ENCODE data around the gene SEPTIN1. TPM values are rescaled to one million over a fixed set of nuclear protein-coding genes. Genes with fewer than 3 reads are reported as not detected.
"Not testable (repeated sequence)": the region's sequence is repeated elsewhere in the genome, so short reads cannot be mapped to it uniquely, and the experiment has no call there.

SEPTIN1 gene
- total and polyA plus RNA-seq, 2 of the 13 experiments (the other 11 are each of a cell fraction or from before 2014, with no cell fraction given) = 0.18 to 0.67 TPM

- H2AFZ ChIP-seq (ENCODE audit: low read length); H4K20me1 ChIP-seq (ENCODE audit: insufficient read depth, low read length); H3K9ac ChIP-seq (ENCODE audit: insufficient read depth, low read depth, low read length); DNase-seq (ENCODE audit: low spot score); H3K27me3 ChIP-seq (ENCODE audit: control insufficient read depth in 1 of 2, insufficient read depth in 2 of 2, low read length in 2 of 2); H3K4me3 ChIP-seq (replicated peaks in 1 of 3; ENCODE audit: insufficient read depth in 1 of 3, low read depth in 2 of 3, low read length in 3 of 3); FAIRE-seq; ATAC-seq; CTCF ChIA-PET (ENCODE audit: low intra/inter-chr PET ratio, low total read pairs); BruUV-seq (replicated peaks); H3K27ac ChIP-seq (ENCODE audit: extremely low read length, insufficient read depth, low read length); H3K4me2 ChIP-seq (ENCODE audit: low read depth, low read length); intact Hi-C loops (cut with micrococcal nuclease; ENCODE audit: unreplicated experiment); H3K9me3 ChIP-seq (ENCODE audit: low read length): not testable (repeated sequence)
- Histone ChIP-seq H3K4me1 (ENCODE audit: insufficient read depth, low read length) (peaks cover 26% of the 10 kb centered on the region), H3K36me3 (replicated peaks in 1 of 2; ENCODE audit: control insufficient read depth in 1 of 2, insufficient read depth in 2 of 2, low read length in 2 of 2) (peaks cover 12 to 37% of the 10 kb centered on the region in 2 experiments; a peak in 4 of 5 replicates), H3K79me2 (ENCODE audit: insufficient read depth, low read length) (peaks cover 12% of the 10 kb centered on the region)
- peak; percentile 42; the same call in 1 of the 2 replicates for TF ChIP-seq CEBPB (IDR thresholded peaks at IDR 0.05; ENCODE audit: borderline replicate concordance, low read depth, low read length)
- in situ Hi-C loops (cut with HindIII; ENCODE audit: extremely low pct_ligation_motif_present, low pct_unique_long_range_greater_than_20kb) = loop anchor here (25.0 kb wide), 1 partner anchor 756 kb away; no protein-coding TSS in a partner anchor
- POLR2A ChIA-PET = interaction anchor here (0.7 to 2.1 kb wide), 3 partner anchors 8 to 277 kb away, joined by 4 to 7 read pairs (median 7); partner anchors contain the start of gene CD2BP2
- WGBS (ENCODE audit: low lambda C conversion rate) = 90% methylated on average over 11 of the region's 11 CpGs
Observed at GRCh38 chr16:30343491-30343820, 38.9 kb downstream of the SEPTIN1 start.

GRCh38 chr16:30342751-30343490 is 39.4 kb downstream of the SEPTIN1 start:
- intact Hi-C loops (cut with micrococcal nuclease; ENCODE audit: unreplicated experiment) = no loop called here
- Histone ChIP-seq H2AFZ (ENCODE audit: low read length) (no peak overlapping the region), H3K4me3 (replicated peaks in 1 of 3; ENCODE audit: insufficient read depth in 1 of 3, low read depth in 2 of 3, low read length in 3 of 3) (no peak overlapping the region), H3K79me2 (ENCODE audit: insufficient read depth, low read length) (peaks cover 14% of the 10 kb centered on the region), H3K9ac (ENCODE audit: insufficient read depth, low read depth, low read length) (no peak overlapping the region), H3K4me1 (ENCODE audit: insufficient read depth, low read length) (peaks cover 31% of the 10 kb centered on the region), H3K27me3 (ENCODE audit: control insufficient read depth in 1 of 2, insufficient read depth in 2 of 2, low read length in 2 of 2) (no peaks in the 10 kb centered on the region; a peak in 1 of 5 replicates), H3K36me3 (replicated peaks in 1 of 2; ENCODE audit: control insufficient read depth in 1 of 2, insufficient read depth in 2 of 2, low read length in 2 of 2) (peaks cover 12 to 35% of the 10 kb centered on the region in 2 experiments; a peak in 4 of 5 replicates), H4K20me1 (ENCODE audit: insufficient read depth, low read length) (no peaks in the 10 kb centered on the region), H3K9me3 (ENCODE audit: low read length) (no peaks in the 10 kb centered on the region), H3K4me2 (ENCODE audit: low read depth, low read length) (no peak overlapping the region), H3K27ac (ENCODE audit: extremely low read length, insufficient read depth, low read length) (no peak overlapping the region)
- in situ Hi-C loops (cut with HindIII; ENCODE audit: extremely low pct_ligation_motif_present, low pct_unique_long_range_greater_than_20kb) = loop anchor here (25.0 kb wide), 1 partner anchor 756 kb away; no protein-coding TSS in a partner anchor
- POLR2A ChIA-PET = interaction anchor here (0.7 to 2.1 kb wide), 4 partner anchors 7 to 316 kb away, joined by 3 to 7 read pairs (median 5); partner anchors contain the start of gene CD2BP2
- FAIRE-seq (no peak), ATAC-seq (no peak), DNase-seq (ENCODE audit: low spot score) (no peak)
- no TSS peak for BruUV-seq (replicated peaks)
- WGBS (ENCODE audit: low lambda C conversion rate) = 96% methylated on average over 32 of the region's 32 CpGs
- CTCF ChIA-PET (ENCODE audit: low intra/inter-chr PET ratio, low total read pairs) = no interaction called here
- no peak for TF ChIP-seq GFI1 (CRISPR knock-in tag; IDR thresholded peaks at IDR 0.05; ENCODE audit: borderline replicate concordance)
- no peak for TF ChIP-seq PITX1 (CRISPR knock-in tag; IDR thresholded peaks at IDR 0.05)
- TF ChIP-seq SYNCRIP (IDR thresholded peaks at IDR 0.05; ENCODE audit: insufficient read depth, low read depth, low read length) = no peak
- no peak for TF ChIP-seq GPBP1L1 (CRISPR knock-in tag; IDR thresholded peaks at IDR 0.05)
- TF ChIP-seq ZNF530 (CRISPR knock-in tag; IDR thresholded peaks at IDR 0.05; ENCODE audit: low read depth) = no peak
- no peak for TF ChIP-seq SP140L (CRISPR knock-in tag; IDR thresholded peaks at IDR 0.05; ENCODE audit: borderline replicate concordance)
- no peak for TF ChIP-seq NFYB (CRISPR knock-in tag; IDR thresholded peaks at IDR 0.05)
- TF ChIP-seq TP53 (CRISPR knock-in tag; conservative IDR thresholded peaks at IDR 0.05) = no peak
- TF ChIP-seq SIX1 (CRISPR knock-in tag; IDR thresholded peaks at IDR 0.05; ENCODE audit: borderline replicate concordance) = no peak
- no peak for TF ChIP-seq PRDM15 (CRISPR knock-in tag; IDR thresholded peaks at IDR 0.05)
